Measurements from ENCODE around the gene LRRC8B. TPM values are rescaled to one million over a fixed set of nuclear protein-coding genes. Genes with fewer than 3 reads are reported as not detected.
"Not testable (repeated sequence)": the region's sequence is repeated elsewhere in the genome, so short reads cannot be mapped to it uniquely, and the experiment has no call there.

LRRC8B gene
- total RNA-seq, 1 donor from 2014 or later, result 6.4 TPM

DNA sequence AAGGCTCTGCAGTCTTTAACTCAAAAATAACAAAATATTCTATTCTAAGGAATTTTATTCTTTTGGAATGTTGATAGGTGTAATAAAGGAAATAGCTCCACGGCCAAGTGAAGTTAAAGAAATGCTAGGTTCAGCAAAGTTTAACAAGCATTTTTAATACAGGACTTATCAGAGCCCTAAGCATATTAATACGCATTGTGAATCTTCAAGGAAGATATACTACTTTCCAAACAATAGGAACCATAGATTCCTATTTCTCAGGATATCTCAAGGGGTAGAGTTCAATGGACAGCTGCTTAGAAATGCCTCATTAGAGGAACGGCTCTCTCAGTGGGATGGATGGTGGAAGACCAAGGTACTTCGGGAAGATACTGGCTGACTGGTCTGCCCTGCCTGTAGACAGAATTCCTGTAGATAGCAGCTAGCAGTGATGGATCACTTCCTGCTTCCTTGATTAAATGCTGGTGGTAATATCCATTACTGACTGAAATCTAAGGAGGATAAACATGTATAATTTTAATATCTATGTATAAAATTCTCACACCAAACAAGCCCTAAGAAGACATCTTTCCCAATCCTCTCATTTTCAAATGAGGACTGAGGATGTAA is 100.2 kb downstream of the LRRC8B start:
- no peak overlapping the region for H2AFZ ChIP-seq (ENCODE audit: low read depth, low read length)
- H3K4me2 ChIP-seq (ENCODE audit: low read length), result no peak overlapping the region
- no peaks in the 10 kb centered on the region for H3K36me3 ChIP-seq (ENCODE audit: insufficient read depth, low read length)
- no peak for FAIRE-seq
- H3K4me3 ChIP-seq (ENCODE audit: insufficient read depth, low read depth, low read length), result no peak overlapping the region
- no peaks in the 10 kb centered on the region for H3K4me1 ChIP-seq (ENCODE audit: insufficient read depth, low read length)
- H3K4me3 Mint-ChIP-seq (ENCODE audit: unreplicated experiment), result no peak overlapping the region
- no peak overlapping the region for H3K27ac ChIP-seq (ENCODE audit: low read depth, low read length)
- H3K36me3 Mint-ChIP-seq (ENCODE audit: low read depth, unreplicated experiment), result no peaks in the 10 kb centered on the region
- no peak overlapping the region for H3K27ac Mint-ChIP-seq (ENCODE audit: unreplicated experiment)
- peaks cover 7% of the 10 kb centered on the region for H3K27me3 Mint-ChIP-seq (ENCODE audit: low read depth, unreplicated experiment)
- no peaks in the 10 kb centered on the region for H3K9me3 Mint-ChIP-seq (ENCODE audit: unreplicated experiment)
- TF ChIP-seq CTCF (IDR thresholded peaks at IDR 0.05; ENCODE audit: insufficient read depth, low read depth, low read length) (no peak), EZH2 (IDR thresholded peaks at IDR 0.05; ENCODE audit: insufficient read depth, low read length) (no peak)
- no peak overlapping the region for H3K9ac ChIP-seq (ENCODE audit: low read length)
- H3K27me3 ChIP-seq (ENCODE audit: insufficient read depth, low read length), result no peaks in the 10 kb centered on the region
- H3K9me3 ChIP-seq (ENCODE audit: insufficient read depth, low read depth, low read length), result no peaks in the 10 kb centered on the region
- no peaks in the 10 kb centered on the region for H3K4me1 Mint-ChIP-seq (ENCODE audit: low read depth, unreplicated experiment)
- no peaks in the 10 kb centered on the region for H4K20me1 ChIP-seq (ENCODE audit: insufficient read depth, low read length)
- DNase-seq (ENCODE audit: low read depth), result no peak
- H3K79me2 ChIP-seq (ENCODE audit: insufficient read depth, low read length), result no peaks in the 10 kb centered on the region

- H3K27ac Mint-ChIP-seq (ENCODE audit: unreplicated experiment), result no peak overlapping the region
- H3K4me1 ChIP-seq (ENCODE audit: insufficient read depth, low read length), result peaks cover 8% of the 10 kb centered on the region
- FAIRE-seq (no peak), DNase-seq (ENCODE audit: low read depth) (no peak)
- no peak overlapping the region for H3K4me2 ChIP-seq (ENCODE audit: low read length)
- no peak overlapping the region for H3K27ac ChIP-seq (ENCODE audit: low read depth, low read length)
- no peaks in the 10 kb centered on the region for H3K79me2 ChIP-seq (ENCODE audit: insufficient read depth, low read length)
- H3K27me3 Mint-ChIP-seq (ENCODE audit: low read depth, unreplicated experiment), result peaks cover 7% of the 10 kb centered on the region
- no peak overlapping the region for H3K4me3 ChIP-seq (ENCODE audit: insufficient read depth, low read depth, low read length)
- H2AFZ ChIP-seq (ENCODE audit: low read depth, low read length), result no peak overlapping the region
- no peak overlapping the region for H3K9ac ChIP-seq (ENCODE audit: low read length)
- H3K4me1 Mint-ChIP-seq (ENCODE audit: low read depth, unreplicated experiment), result peaks cover 2% of the 10 kb centered on the region
- no peaks in the 10 kb centered on the region for H3K27me3 ChIP-seq (ENCODE audit: insufficient read depth, low read length)
- H3K4me3 Mint-ChIP-seq (ENCODE audit: unreplicated experiment), result no peak overlapping the region
- no peak for TF ChIP-seq EZH2 (IDR thresholded peaks at IDR 0.05; ENCODE audit: insufficient read depth, low read length)
- TF ChIP-seq CTCF (IDR thresholded peaks at IDR 0.05; ENCODE audit: insufficient read depth, low read depth, low read length), result no peak
- no peaks in the 10 kb centered on the region for H3K36me3 Mint-ChIP-seq (ENCODE audit: low read depth, unreplicated experiment)
- no peaks in the 10 kb centered on the region for H3K9me3 ChIP-seq (ENCODE audit: insufficient read depth, low read depth, low read length)
- H4K20me1 ChIP-seq (ENCODE audit: insufficient read depth, low read length), result no peaks in the 10 kb centered on the region
- no peaks in the 10 kb centered on the region for H3K36me3 ChIP-seq (ENCODE audit: insufficient read depth, low read length)
- H3K9me3 Mint-ChIP-seq (ENCODE audit: unreplicated experiment), result no peaks in the 10 kb centered on the region
Measured at GRCh38 chr1:89627596-89627962, 103.0 kb downstream of the LRRC8B start.

DNA sequence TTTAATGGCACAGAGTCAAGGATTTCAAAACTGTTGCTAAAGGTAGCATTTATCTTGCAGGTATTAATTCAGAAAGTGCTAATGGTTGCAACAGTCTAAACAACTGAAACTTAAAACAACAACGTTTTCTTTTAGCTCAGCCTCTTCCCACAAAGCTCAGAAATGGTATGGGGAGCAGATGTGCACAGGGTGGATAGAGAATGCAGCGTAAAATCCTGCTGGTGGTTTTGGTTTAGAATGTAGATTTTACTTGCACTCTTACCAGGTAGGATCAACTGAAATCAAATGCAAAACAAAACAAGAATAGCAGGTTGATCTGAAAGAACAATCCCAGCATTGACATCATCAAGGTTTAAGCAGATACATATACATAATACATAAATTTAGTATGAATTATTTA is 104.5 kb downstream of the LRRC8B start:
- no peak overlapping the region for H3K4me3 ChIP-seq (ENCODE audit: insufficient read depth, low read depth, low read length)
- Mint-ChIP-seq H3K27ac (ENCODE audit: unreplicated experiment) (no peak overlapping the region), H3K4me1 (ENCODE audit: low read depth, unreplicated experiment) (peaks cover 6% of the 10 kb centered on the region), H3K4me3 (ENCODE audit: unreplicated experiment) (no peak overlapping the region), H3K27me3 (ENCODE audit: low read depth, unreplicated experiment) (peaks cover 7% of the 10 kb centered on the region), H3K9me3 (ENCODE audit: unreplicated experiment) (no peaks in the 10 kb centered on the region), H3K36me3 (ENCODE audit: low read depth, unreplicated experiment) (no peaks in the 10 kb centered on the region)
- no peaks in the 10 kb centered on the region for H3K27me3 ChIP-seq (ENCODE audit: insufficient read depth, low read length)
- H3K36me3 ChIP-seq (ENCODE audit: insufficient read depth, low read length), result no peaks in the 10 kb centered on the region
- H3K79me2 ChIP-seq (ENCODE audit: insufficient read depth, low read length), result peaks cover 7% of the 10 kb centered on the region
- H4K20me1 ChIP-seq (ENCODE audit: insufficient read depth, low read length), result no peaks in the 10 kb centered on the region
- no peak overlapping the region for H3K9ac ChIP-seq (ENCODE audit: low read length)
- H3K9me3 ChIP-seq (ENCODE audit: insufficient read depth, low read depth, low read length), result no peaks in the 10 kb centered on the region
- DNase-seq (ENCODE audit: low read depth) (no peak), FAIRE-seq (no peak)
- no peak overlapping the region for H3K27ac ChIP-seq (ENCODE audit: low read depth, low read length)
- peaks cover 9% of the 10 kb centered on the region for H3K4me1 ChIP-seq (ENCODE audit: insufficient read depth, low read length)
- H3K4me2 ChIP-seq (ENCODE audit: low read length), result no peak overlapping the region
- H2AFZ ChIP-seq (ENCODE audit: low read depth, low read length), result no peak overlapping the region
- no peak for TF ChIP-seq EZH2 (IDR thresholded peaks at IDR 0.05; ENCODE audit: insufficient read depth, low read length)
- no peak for TF ChIP-seq CTCF (IDR thresholded peaks at IDR 0.05; ENCODE audit: insufficient read depth, low read depth, low read length)

GRCh38 chr1:89629600-89629999 is 105.0 kb downstream of the LRRC8B start:
- not testable (repeated sequence) for H3K27ac Mint-ChIP-seq (ENCODE audit: unreplicated experiment); H3K4me3 ChIP-seq (ENCODE audit: insufficient read depth, low read depth, low read length); H4K20me1 ChIP-seq (ENCODE audit: insufficient read depth, low read length); H3K4me2 ChIP-seq (ENCODE audit: low read length); H3K9me3 Mint-ChIP-seq (ENCODE audit: unreplicated experiment); H3K27me3 ChIP-seq (ENCODE audit: insufficient read depth, low read length); H3K4me1 Mint-ChIP-seq (ENCODE audit: low read depth, unreplicated experiment); H2AFZ ChIP-seq (ENCODE audit: low read depth, low read length); H3K9me3 ChIP-seq (ENCODE audit: insufficient read depth, low read depth, low read length); H3K36me3 ChIP-seq (ENCODE audit: insufficient read depth, low read length); H3K27me3 Mint-ChIP-seq (ENCODE audit: low read depth, unreplicated experiment); DNase-seq (ENCODE audit: low read depth); FAIRE-seq; H3K27ac ChIP-seq (ENCODE audit: low read depth, low read length); H3K4me3 Mint-ChIP-seq (ENCODE audit: unreplicated experiment); H3K9ac ChIP-seq (ENCODE audit: low read length); H3K36me3 Mint-ChIP-seq (ENCODE audit: low read depth, unreplicated experiment)
- peaks cover 11% of the 10 kb centered on the region for H3K79me2 ChIP-seq (ENCODE audit: insufficient read depth, low read length)
- peaks cover 13% of the 10 kb centered on the region for H3K4me1 ChIP-seq (ENCODE audit: insufficient read depth, low read length)

All from astrocyte (in vitro differentiated cells and primary cell).